Uterus (tissue), 4 donors: Measurements from ENCODE around the gene DTNBP1. TPM values are rescaled to one million over a fixed set of nuclear protein-coding genes. Genes with fewer than 3 reads are reported as not detected.

Experiments
- DNase-seq, 2 donors: peaks; one replicate each; pipeline ENCODE4 v3.0.0-alpha.2; 2019 to 2020
- H3K27ac ChIP-seq, 2 donors: fragments of 200-600 bp; sonication (generic); 1 replicate in 1 of 2; 2 replicates in 1 of 2; pipeline ENCODE4 v1.5.1; 2016 to 2018
- H3K27me3 ChIP-seq, 2 donors: fragments of 200-600 bp; sonication (generic); one replicate each; pipeline ENCODE4 v1.5.1; 2018 to 2019; ENCODE audit warnings: control low read depth in 1 of 2
- H3K36me3 ChIP-seq, 2 donors: fragments of 200-600 bp; sonication (generic); one replicate each; pipeline ENCODE4 v1.5.1; 2019; ENCODE audit warnings: control low read depth in 1 of 2
- H3K4me1 ChIP-seq, 2 donors: fragments of 200-600 bp; sonication (generic); one replicate each; pipeline ENCODE4 v1.5.1; 2018 to 2019; ENCODE audit warnings: control low read depth in 1 of 2
- H3K4me3 ChIP-seq, 2 donors: fragments of 200-600 bp; sonication (generic); 1 replicate in 1 of 2; 2 replicates in 1 of 2; pipeline ENCODE4 v1.5.1; 2018 to 2019; ENCODE audit warnings: mild to moderate bottlenecking in 1 of 2
- H3K9me3 ChIP-seq, 2 donors: fragments of 200-600 bp; sonication (generic); one replicate each; pipeline ENCODE4 v1.5.1; 2019; ENCODE audit warnings: control low read depth in 1 of 2
- POLR2A ChIP-seq, 2 donors: fragments of 450-650 bp; IDR thresholded peaks; one replicate each; pipeline ENCODE4 v1.6.1; 2016; ENCODE audit warnings: antibody characterized with exemption in 2 of 2, mild to moderate bottlenecking in 1 of 2, moderate library complexity in 1 of 2
- intact Hi-C: fragments of 100-400 bp; cut with DNase I; formaldehyde crosslinking; loops from one replicate; pipeline ENCODE4 v1.15.1; 2023; ENCODE audit warnings: low total_unique reads
- total RNA-seq, 4 donors: library from RNA; depleted of rRNA in 3 of 4; stranded (reverse); fragments of >200 nt in 3 of 4; gene quantifications; one replicate each; pipeline versions ENCODE4 v1.1.0 to v1.2.4, GENCODE V29; 2014 to 2023
- TF ChIP-seq, protein P1 (sequence below), 4 experiments: fragments of 200-600 bp in 2 of 4; fragments of 450-650 bp in 2 of 4; sonication (generic) in 2 of 4; IDR thresholded peaks; one replicate each; pipeline ENCODE4 v1.5.1; 2016 to 2019; ENCODE audit warnings: antibody characterized with exemption in 4 of 4, mild to moderate bottlenecking in 2 of 4, moderate library complexity in 1 of 4
- donor health status: DM: yes; HTN: yes; CAD: no.

Gene DTNBP1
- total RNA-seq, 4 donors from 2014 or later: 1.8 to 19.8 (median 9.0) TPM; not detected in 1

DNA sequence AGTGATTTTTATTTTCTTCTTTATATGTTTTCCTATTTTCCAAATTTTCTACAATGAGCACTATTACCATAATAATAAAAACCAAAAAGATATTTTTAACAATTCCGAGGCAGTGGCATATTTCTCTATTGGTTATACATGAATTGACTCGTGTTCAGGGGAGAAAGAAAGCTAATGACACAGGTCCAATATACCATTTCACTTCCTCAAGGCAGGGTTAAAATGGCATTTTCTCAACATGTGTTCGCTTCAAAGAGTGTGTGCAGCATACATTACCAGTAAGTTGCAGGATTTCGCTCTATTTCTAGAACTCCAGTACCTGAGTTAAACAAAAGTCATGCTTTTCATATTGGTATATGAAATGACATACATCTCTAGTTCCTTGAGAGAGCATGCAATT, 35.1 kb upstream of the DTNBP1 start:
- Histone ChIP-seq H3K4me3 (no peak overlapping the region), H3K4me1 (no peaks in the 10 kb centered on the region), H3K9me3 (no peaks in the 10 kb centered on the region), H3K27me3 (no peaks in the 10 kb centered on the region), H3K27ac (no peak overlapping the region), H3K36me3 (no peaks in the 10 kb centered on the region)
- TF ChIP-seq, protein P1, sequence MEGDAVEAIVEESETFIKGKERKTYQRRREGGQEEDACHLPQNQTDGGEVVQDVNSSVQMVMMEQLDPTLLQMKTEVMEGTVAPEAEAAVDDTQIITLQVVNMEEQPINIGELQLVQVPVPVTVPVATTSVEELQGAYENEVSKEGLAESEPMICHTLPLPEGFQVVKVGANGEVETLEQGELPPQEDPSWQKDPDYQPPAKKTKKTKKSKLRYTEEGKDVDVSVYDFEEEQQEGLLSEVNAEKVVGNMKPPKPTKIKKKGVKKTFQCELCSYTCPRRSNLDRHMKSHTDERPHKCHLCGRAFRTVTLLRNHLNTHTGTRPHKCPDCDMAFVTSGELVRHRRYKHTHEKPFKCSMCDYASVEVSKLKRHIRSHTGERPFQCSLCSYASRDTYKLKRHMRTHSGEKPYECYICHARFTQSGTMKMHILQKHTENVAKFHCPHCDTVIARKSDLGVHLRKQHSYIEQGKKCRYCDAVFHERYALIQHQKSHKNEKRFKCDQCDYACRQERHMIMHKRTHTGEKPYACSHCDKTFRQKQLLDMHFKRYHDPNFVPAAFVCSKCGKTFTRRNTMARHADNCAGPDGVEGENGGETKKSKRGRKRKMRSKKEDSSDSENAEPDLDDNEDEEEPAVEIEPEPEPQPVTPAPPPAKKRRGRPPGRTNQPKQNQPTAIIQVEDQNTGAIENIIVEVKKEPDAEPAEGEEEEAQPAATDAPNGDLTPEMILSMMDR (IDR thresholded peaks at IDR 0.05): no peak
- no peak for TF ChIP-seq POLR2A (IDR thresholded peaks at IDR 0.05)
- DNase-seq: no peak
- intact Hi-C loops: no loop called here

DNA sequence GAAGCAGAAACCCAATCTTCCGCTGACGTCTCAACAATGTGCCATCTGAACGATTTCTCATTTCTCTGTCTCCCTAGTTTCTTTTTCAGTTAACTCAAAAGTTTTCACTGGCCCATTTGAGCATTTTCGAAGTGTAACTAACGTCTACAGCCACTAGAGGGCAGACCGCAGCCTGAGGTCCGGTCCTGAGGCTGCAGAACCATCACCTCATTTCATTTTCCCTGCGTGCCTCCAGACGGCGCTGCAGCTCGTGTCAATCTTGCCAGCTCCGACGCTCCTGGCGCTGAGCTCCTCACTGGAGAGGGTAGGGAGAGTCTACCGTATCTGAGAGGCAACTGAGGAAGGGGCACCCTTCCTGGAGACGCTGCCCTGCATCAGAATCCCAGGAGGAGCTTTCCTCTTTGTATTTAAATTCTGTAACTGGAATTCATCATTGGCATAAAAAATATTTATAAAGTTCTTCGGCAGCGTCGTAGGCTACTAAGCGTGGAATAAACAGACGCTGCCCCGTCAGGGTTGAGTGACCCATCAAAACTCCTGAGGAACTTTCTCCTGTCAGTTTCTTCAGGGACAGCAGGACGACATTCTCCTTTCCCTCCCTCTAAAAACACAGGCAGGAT, 28.5 kb upstream of the DTNBP1 start:
- TF ChIP-seq POLR2A (IDR thresholded peaks at IDR 0.05): peak in 1 of 2 donors; percentile 12
- TF ChIP-seq, protein P1 (IDR thresholded peaks at IDR 0.05): peak; percentile 99 to 100 (median 100)
- Histone ChIP-seq H3K4me1 (no peaks in the 10 kb centered on the region), H3K9me3 (no peaks in the 10 kb centered on the region), H3K4me3 (peak overlapping the region; percentile 38 to 43), H3K27ac (peak overlapping the region; percentile 38 to 73), H3K36me3 (no peaks in the 10 kb centered on the region), H3K27me3 (no peaks in the 10 kb centered on the region)
- DNase-seq: peak; percentile 85 to 86
- intact Hi-C loops: loop anchor here (5.0 kb wide), 1 partner anchor 516 kb away; no protein-coding TSS in a partner anchor

DNA sequence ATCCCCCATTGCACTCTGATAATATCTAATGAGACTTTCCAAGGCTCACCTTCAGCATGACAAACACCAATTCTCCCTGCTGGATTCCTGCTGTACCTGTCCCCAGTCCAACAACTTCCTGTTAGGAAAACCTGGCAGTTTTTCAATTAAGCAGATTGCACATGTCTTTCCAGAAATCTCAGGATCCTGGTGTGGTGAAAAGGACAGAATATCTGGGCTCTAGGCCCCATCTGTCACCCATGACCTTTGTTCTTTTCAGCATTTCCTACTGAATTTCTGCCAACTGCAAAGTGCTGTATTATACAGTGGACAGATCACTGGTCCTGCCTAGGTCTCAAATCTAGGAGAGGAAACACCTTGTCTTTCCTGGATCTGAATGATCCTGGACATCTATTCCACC, 27.7 kb upstream of the DTNBP1 start:
- H3K9me3 ChIP-seq: no peaks in the 10 kb centered on the region
- no peaks in the 10 kb centered on the region for H3K27me3 ChIP-seq
- intact Hi-C loops: loop anchor here (5.0 kb wide), 1 partner anchor 517 kb away; no protein-coding TSS in a partner anchor
- TF ChIP-seq, protein P1 (IDR thresholded peaks at IDR 0.05): no peak
- no peak for TF ChIP-seq POLR2A (IDR thresholded peaks at IDR 0.05)
- no peaks in the 10 kb centered on the region for H3K36me3 ChIP-seq
- no peak overlapping the region for H3K4me3 ChIP-seq
- no peak for DNase-seq
- peak overlapping the region in 1 of 2 donors; percentile 73 for H3K27ac ChIP-seq
- H3K4me1 ChIP-seq: no peaks in the 10 kb centered on the region

DNA sequence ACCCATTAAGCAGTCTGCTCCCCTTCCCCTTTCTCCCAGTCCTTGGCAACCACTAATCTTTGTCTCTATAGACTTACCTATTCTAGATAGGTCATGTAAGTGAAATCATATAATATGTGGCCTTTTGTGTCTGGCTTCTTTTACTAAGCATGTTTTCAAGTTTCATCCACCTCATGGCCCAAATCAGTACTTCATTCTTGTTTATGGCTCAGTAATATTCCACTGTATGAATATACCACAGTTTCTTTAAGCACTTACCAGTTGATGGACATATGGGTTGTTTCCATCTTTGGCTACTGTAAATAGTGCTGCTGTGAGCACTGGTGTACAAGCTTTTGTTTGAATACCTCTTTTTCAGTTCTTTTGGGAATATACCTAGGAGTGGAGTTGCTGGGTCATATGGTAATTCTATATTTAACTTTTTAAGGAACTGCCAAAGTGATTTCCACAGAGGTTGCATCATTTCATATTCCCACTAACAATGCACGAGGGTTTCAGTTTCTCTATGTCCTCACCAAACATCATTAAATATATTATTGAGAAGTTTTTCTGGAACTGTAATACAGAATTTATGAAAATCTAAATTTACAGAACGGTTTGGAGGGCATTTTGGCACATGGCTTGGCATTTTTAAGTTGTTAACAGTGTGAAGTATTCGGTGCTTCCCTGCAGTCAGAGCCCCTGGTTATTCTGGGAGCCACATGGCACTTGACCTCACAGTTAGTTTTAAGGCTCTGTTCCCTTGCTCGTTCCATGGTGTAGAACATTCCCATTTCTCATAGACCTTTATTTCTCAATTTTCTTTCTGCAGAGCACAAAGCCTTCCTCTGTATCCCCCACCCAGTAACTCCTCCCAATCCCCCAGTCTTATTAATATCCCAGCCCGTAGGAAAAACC, 27.0 kb upstream of the DTNBP1 start:
- DNase-seq: no peak
- intact Hi-C loops: loop anchor here (5.0 kb wide), 1 partner anchor 517 kb away; no protein-coding TSS in a partner anchor
- no peaks in the 10 kb centered on the region for H3K36me3 ChIP-seq
- no peaks in the 10 kb centered on the region for H3K27me3 ChIP-seq
- no peak for TF ChIP-seq POLR2A (IDR thresholded peaks at IDR 0.05)
- no peaks in the 10 kb centered on the region for H3K9me3 ChIP-seq
- H3K4me3 ChIP-seq: no peak overlapping the region
- H3K27ac ChIP-seq: peak overlapping the region in 1 of 2 donors; percentile 73
- H3K4me1 ChIP-seq: no peaks in the 10 kb centered on the region

DNA sequence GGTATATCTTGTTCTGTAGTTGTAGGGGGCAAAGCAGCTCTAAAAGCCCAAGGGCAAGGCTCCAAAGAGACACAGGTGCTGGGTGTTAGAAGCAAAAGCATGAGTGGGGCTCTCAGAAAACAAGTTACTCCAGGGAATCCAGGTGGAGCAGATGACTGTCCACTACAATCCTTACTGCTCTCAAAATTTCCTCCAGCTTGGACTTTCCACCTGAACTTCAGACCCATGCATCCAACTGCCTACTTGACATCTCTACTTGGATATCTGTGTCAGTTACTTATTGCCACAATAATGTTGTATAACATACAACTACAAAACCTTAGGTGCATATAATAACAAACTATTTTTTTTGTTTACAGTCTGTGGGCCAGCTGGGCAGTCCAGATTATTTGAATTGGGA, 22.8 kb upstream of the DTNBP1 start:
- no peaks in the 10 kb centered on the region for H3K4me1 ChIP-seq
- no peak for DNase-seq
- no peak for TF ChIP-seq POLR2A (IDR thresholded peaks at IDR 0.05)
- TF ChIP-seq, protein P1 (IDR thresholded peaks at IDR 0.05): no peak
- H3K9me3 ChIP-seq: no peaks in the 10 kb centered on the region
- no peaks in the 10 kb centered on the region for H3K36me3 ChIP-seq
- H3K27ac ChIP-seq: no peak overlapping the region
- no peak overlapping the region for H3K4me3 ChIP-seq
- no peaks in the 10 kb centered on the region for H3K27me3 ChIP-seq
- intact Hi-C loops: no loop called here
